ENCODE data around the gene DCANP1.

The DCANP1 gene

DNA sequence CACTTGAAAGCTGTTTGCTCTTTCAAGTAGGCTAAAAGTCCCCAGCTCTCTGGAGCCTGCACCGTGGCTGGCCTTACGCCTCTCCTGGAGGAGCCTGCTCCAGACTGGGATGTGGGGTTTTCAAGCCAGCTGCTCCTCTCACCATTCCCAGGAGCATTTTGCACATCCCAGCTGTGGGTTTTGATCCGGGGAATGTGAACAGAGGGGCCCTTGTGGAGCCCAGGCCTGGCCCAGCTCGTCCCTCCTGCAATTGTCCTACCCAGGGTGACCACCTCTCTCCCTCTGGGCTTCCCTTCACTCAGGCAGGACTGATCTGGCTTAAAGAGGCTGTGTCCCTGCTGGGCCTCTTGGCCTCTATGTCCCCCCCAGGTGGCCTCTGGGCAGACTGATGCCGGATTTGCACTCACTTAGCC lies 37.5 kb upstream of the DCANP1 start:
- TF ChIP-seq, protein P1, sequence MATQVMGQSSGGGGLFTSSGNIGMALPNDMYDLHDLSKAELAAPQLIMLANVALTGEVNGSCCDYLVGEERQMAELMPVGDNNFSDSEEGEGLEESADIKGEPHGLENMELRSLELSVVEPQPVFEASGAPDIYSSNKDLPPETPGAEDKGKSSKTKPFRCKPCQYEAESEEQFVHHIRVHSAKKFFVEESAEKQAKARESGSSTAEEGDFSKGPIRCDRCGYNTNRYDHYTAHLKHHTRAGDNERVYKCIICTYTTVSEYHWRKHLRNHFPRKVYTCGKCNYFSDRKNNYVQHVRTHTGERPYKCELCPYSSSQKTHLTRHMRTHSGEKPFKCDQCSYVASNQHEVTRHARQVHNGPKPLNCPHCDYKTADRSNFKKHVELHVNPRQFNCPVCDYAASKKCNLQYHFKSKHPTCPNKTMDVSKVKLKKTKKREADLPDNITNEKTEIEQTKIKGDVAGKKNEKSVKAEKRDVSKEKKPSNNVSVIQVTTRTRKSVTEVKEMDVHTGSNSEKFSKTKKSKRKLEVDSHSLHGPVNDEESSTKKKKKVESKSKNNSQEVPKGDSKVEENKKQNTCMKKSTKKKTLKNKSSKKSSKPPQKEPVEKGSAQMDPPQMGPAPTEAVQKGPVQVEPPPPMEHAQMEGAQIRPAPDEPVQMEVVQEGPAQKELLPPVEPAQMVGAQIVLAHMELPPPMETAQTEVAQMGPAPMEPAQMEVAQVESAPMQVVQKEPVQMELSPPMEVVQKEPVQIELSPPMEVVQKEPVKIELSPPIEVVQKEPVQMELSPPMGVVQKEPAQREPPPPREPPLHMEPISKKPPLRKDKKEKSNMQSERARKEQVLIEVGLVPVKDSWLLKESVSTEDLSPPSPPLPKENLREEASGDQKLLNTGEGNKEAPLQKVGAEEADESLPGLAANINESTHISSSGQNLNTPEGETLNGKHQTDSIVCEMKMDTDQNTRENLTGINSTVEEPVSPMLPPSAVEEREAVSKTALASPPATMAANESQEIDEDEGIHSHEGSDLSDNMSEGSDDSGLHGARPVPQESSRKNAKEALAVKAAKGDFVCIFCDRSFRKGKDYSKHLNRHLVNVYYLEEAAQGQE (IDR thresholded peaks at IDR 0.05; ENCODE audit: insufficient read depth in 1 of 2, low read depth in 2 of 2, low read length in 2 of 2): no peak
- no peak for TF ChIP-seq SIN3A (IDR thresholded peaks at IDR 0.05; ENCODE audit: borderline replicate concordance, insufficient read depth, low read length)
- no peak for TF ChIP-seq TAF1 (IDR thresholded peaks at IDR 0.05; ENCODE audit: borderline replicate concordance, insufficient read depth, low read length)
- no peak for TF ChIP-seq POLR2AphosphoS5 (IDR thresholded peaks at IDR 0.05; ENCODE audit: low read depth, low read length)

- TF ChIP-seq SIN3A (IDR thresholded peaks at IDR 0.05; ENCODE audit: borderline replicate concordance, insufficient read depth, low read length): no peak
- no peak for TF ChIP-seq FOXP2 (optimal IDR thresholded peaks at IDR 0.05; ENCODE audit: borderline replicate concordance, extremely low read depth, extremely low read length, insufficient read depth)
- TF ChIP-seq TAF1 (IDR thresholded peaks at IDR 0.05; ENCODE audit: borderline replicate concordance, insufficient read depth, low read length): no peak
- TF ChIP-seq POLR2AphosphoS5 (IDR thresholded peaks at IDR 0.05; ENCODE audit: low read depth, low read length): no peak
- TF ChIP-seq, protein P1 (IDR thresholded peaks at IDR 0.05; ENCODE audit: insufficient read depth in 1 of 2, low read depth in 2 of 2, low read length in 2 of 2): no peak
Observed at GRCh38 chr5:135483254-135483653, 36.1 kb upstream of the DCANP1 start.

GRCh38 chr5:135482381-135482933 lies 35.3 kb upstream of the DCANP1 start:
- TF ChIP-seq POLR2AphosphoS5 (IDR thresholded peaks at IDR 0.05; ENCODE audit: low read depth, low read length): no peak
- TF ChIP-seq FOXP2 (optimal IDR thresholded peaks at IDR 0.05; ENCODE audit: borderline replicate concordance, extremely low read depth, extremely low read length, insufficient read depth): no peak
- TF ChIP-seq SIN3A (IDR thresholded peaks at IDR 0.05; ENCODE audit: borderline replicate concordance, insufficient read depth, low read length): no peak
- TF ChIP-seq, protein P1 (IDR thresholded peaks at IDR 0.05; ENCODE audit: insufficient read depth in 1 of 2, low read depth in 2 of 2, low read length in 2 of 2): no peak
- no peak for TF ChIP-seq TAF1 (IDR thresholded peaks at IDR 0.05; ENCODE audit: borderline replicate concordance, insufficient read depth, low read length)

- TF ChIP-seq SIN3A (IDR thresholded peaks at IDR 0.05; ENCODE audit: borderline replicate concordance, insufficient read depth, low read length): no peak
- TF ChIP-seq, protein P1 (IDR thresholded peaks at IDR 0.05; ENCODE audit: insufficient read depth in 1 of 2, low read depth in 2 of 2, low read length in 2 of 2): no peak
- no peak for TF ChIP-seq FOXP2 (optimal IDR thresholded peaks at IDR 0.05; ENCODE audit: borderline replicate concordance, extremely low read depth, extremely low read length, insufficient read depth)
- TF ChIP-seq TAF1 (IDR thresholded peaks at IDR 0.05; ENCODE audit: borderline replicate concordance, insufficient read depth, low read length): no peak
- no peak for TF ChIP-seq POLR2AphosphoS5 (IDR thresholded peaks at IDR 0.05; ENCODE audit: low read depth, low read length)
Observed at GRCh38 chr5:135481909-135482311, 34.8 kb upstream of the DCANP1 start.

GRCh38 chr5:135481387-135481786 lies 34.2 kb upstream of the DCANP1 start:
- TF ChIP-seq SIN3A (IDR thresholded peaks at IDR 0.05; ENCODE audit: borderline replicate concordance, insufficient read depth, low read length): no peak
- TF ChIP-seq, protein P1 (IDR thresholded peaks at IDR 0.05; ENCODE audit: insufficient read depth in 1 of 2, low read depth in 2 of 2, low read length in 2 of 2): no peak
- no peak for TF ChIP-seq TAF1 (IDR thresholded peaks at IDR 0.05; ENCODE audit: borderline replicate concordance, insufficient read depth, low read length)
- TF ChIP-seq POLR2AphosphoS5 (IDR thresholded peaks at IDR 0.05; ENCODE audit: low read depth, low read length): no peak
- no peak for TF ChIP-seq FOXP2 (optimal IDR thresholded peaks at IDR 0.05; ENCODE audit: borderline replicate concordance, extremely low read depth, extremely low read length, insufficient read depth)

Measured in PFSK-1 (cell line).